OCI-LY3 (cell line): ENCODE data around the gene ITGB8.

Experiments
- H2AFZ ChIP-seq: fragments of 200-600, 300-600 bp; shearing (Covaris generic); 2 replicates; pipeline ENCODE4 v1.6.0; 2014; ENCODE audit warnings: antibody characterized with exemption, low read depth, low read length
- H3K27ac ChIP-seq: fragments of 200-600, 300-600 bp; sonication (generic); 2 replicates; pipeline ENCODE4 v1.5.1; 2014; ENCODE audit warnings: mild to moderate bottlenecking, low read length, moderate library complexity, mixed read lengths
- H3K27me3 ChIP-seq: fragments of 200-600, 300-600 bp; sonication (generic); 2 replicates; pipeline ENCODE4 v1.6.1; 2014; ENCODE audit warnings: low read depth, low read length, mixed read lengths
- H3K36me3 ChIP-seq: fragments of 200-600, 300-600 bp; sonication (generic); replicated peaks from 2 replicates; pipeline ENCODE3; 2014; ENCODE audit warnings: low read depth, low read length, mixed read lengths
- H3K4me1 ChIP-seq: fragments of 300-600, 200-600 bp; sonication (generic); 2 replicates; pipeline ENCODE4 v1.6.1; 2014; ENCODE audit warnings: low read length, mixed read lengths
- H3K4me2 ChIP-seq: fragments of 200-600, 300-600 bp; sonication (generic); 2 replicates; pipeline ENCODE4 v1.6.1; 2014; ENCODE audit warnings: low read length, mixed read lengths
- H3K4me3 ChIP-seq: fragments of 300-600, 200-600 bp; sonication (generic); 2 replicates; pipeline ENCODE4 v1.5.1; 2014; ENCODE audit warnings: antibody characterized with exemption, mild to moderate bottlenecking, low read length, moderate library complexity
- H3K79me2 ChIP-seq: fragments of 300-600, 200-600 bp; shearing (Covaris generic); 2 replicates; pipeline ENCODE4 v1.6.1; 2014; ENCODE audit warnings: mild to moderate bottlenecking, low read length, mixed read lengths
- H3K9ac ChIP-seq: fragments of 300-600, 200-600 bp; shearing (Covaris generic); 2 replicates; pipeline ENCODE4 v1.6.0; 2014; ENCODE audit warnings: mild to moderate bottlenecking, low read length, moderate library complexity
- H3K9me3 ChIP-seq: fragments of 200-600, 300-600 bp; shearing (Covaris generic); 2 replicates; pipeline ENCODE4 v1.6.1; 2014; ENCODE audit warnings: low read length, mixed read lengths; ENCODE audit not compliant: insufficient read depth
- H4K20me1 ChIP-seq: fragments of 200-600, 300-600 bp; sonication (generic); 2 replicates; pipeline ENCODE4 v1.6.1; 2016; ENCODE audit warnings: low read length, mixed read lengths; ENCODE audit not compliant: insufficient read depth
- CTCF ChIP-seq: fragments of 200-600, 300-600 bp; sonication (generic); IDR thresholded peaks from 2 replicates; pipeline ENCODE4 v1.5.1; 2014; ENCODE audit warnings: antibody characterized with exemption, low read length, low read depth
- EZH2phosphoT487 ChIP-seq: fragments of 200-600 bp; shearing (Covaris generic); IDR thresholded peaks from 2 replicates; pipeline ENCODE4 v1.6.1; 2018; ENCODE audit warnings: antibody characterized with exemption, mixed run types, low read depth

ITGB8 gene

DNA sequence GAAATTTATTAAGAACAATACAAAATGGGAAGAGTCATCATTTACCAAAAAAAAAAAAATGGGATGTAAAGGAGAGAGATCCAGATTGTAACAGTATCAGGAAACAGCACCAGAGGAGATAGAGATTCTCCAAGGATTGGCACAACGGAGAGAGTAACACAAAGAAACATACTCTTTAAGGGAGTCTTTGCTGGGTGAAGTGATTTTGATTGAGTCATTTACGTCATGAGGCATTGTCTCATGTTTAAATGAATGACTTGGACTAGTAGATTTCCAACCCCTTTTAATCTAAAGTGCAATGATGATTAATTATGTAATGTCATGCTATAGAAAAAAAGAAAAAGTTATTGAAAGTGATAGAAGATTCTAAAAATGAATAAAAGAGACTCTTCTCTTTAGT lies 68.8 kb downstream of the ITGB8 start:
- TF ChIP-seq EZH2phosphoT487 (no peak), CTCF (no peak)
- Histone ChIP-seq H3K4me2 (no peak overlapping the region), H3K4me3 (no peak overlapping the region), H3K79me2 (no peaks in the 10 kb centered on the region), H4K20me1 (no peaks in the 10 kb centered on the region), H3K27ac (no peak overlapping the region), H3K36me3 (peaks cover 2% of the 10 kb centered on the region), H3K4me1 (peaks cover 10% of the 10 kb centered on the region), H3K9ac (no peak overlapping the region), H3K27me3 (no peaks in the 10 kb centered on the region), H2AFZ (no peak overlapping the region), H3K9me3 (no peaks in the 10 kb centered on the region)

DNA sequence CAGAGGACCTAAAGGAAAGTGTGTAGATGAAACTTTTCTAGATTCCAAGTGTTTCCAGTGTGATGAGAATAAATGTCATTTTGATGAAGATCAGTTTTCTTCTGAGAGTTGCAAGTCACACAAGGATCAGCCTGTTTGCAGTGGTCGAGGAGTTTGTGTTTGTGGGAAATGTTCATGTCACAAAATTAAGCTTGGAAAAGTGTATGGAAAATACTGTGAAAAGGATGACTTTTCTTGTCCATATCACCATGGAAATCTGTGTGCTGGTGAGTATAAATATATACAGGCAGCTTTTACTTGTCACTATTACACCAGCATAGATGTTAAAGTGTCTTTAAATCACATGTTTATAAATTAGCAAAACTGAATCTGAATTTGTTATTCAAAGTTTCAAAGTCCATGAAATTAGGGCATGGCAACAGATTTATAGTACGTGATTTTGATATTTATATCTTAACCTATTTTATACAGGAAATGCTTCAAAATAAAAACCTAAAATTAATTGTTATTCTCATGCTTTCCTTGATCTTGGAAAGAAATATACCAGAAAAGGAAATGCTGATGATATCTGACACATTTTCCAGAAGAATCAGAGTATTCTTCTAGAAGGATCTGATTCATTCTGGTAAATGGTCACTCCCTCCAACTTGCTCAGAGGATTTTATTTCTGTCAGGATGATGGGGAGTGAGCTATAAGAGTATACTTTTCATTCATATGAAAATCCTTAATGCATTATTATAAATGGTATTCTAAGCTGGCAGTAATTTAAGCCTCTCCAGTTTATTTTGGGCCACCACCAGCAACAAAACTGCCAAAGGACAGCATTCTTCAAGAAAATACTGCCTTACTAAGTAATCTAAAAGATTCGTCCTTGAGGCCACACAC lies 71.4 kb downstream of the ITGB8 start:
- no peak overlapping the region for H3K4me2 ChIP-seq
- no peak overlapping the region for H3K27ac ChIP-seq
- H3K9me3 ChIP-seq = no peaks in the 10 kb centered on the region
- H3K27me3 ChIP-seq = no peaks in the 10 kb centered on the region
- H3K4me3 ChIP-seq = no peak overlapping the region
- H3K4me1 ChIP-seq = no peaks in the 10 kb centered on the region; the same call in 1 of the 2 replicates
- H3K9ac ChIP-seq = no peak overlapping the region
- no peaks in the 10 kb centered on the region for H3K79me2 ChIP-seq
- H2AFZ ChIP-seq = no peak overlapping the region; the same call in 1 of the 2 replicates
- no peaks in the 10 kb centered on the region for H3K36me3 ChIP-seq
- no peak for TF ChIP-seq CTCF
- no peak for TF ChIP-seq EZH2phosphoT487
- no peaks in the 10 kb centered on the region for H4K20me1 ChIP-seq

- Histone ChIP-seq H3K36me3 (no peaks in the 10 kb centered on the region), H3K27ac (no peak overlapping the region), H3K4me1 (no peaks in the 10 kb centered on the region; the same call in 1 of the 2 replicates), H3K9ac (no peak overlapping the region), H3K9me3 (no peaks in the 10 kb centered on the region), H3K4me3 (no peak overlapping the region), H4K20me1 (no peaks in the 10 kb centered on the region), H3K79me2 (no peaks in the 10 kb centered on the region), H3K27me3 (no peaks in the 10 kb centered on the region), H3K4me2 (no peak overlapping the region), H2AFZ (no peak overlapping the region; the same call in 1 of the 2 replicates)
- peak; percentile 47; the same call in 1 of the 2 replicates for TF ChIP-seq CTCF
- TF ChIP-seq EZH2phosphoT487 = no peak
Observed at GRCh38 chr7:20402747-20403230, 72.1 kb downstream of the ITGB8 start.

GRCh38 chr7:20403331-20403730 lies 72.6 kb downstream of the ITGB8 start:
- Histone ChIP-seq H3K9ac (no peak overlapping the region), H3K27me3 (no peaks in the 10 kb centered on the region), H4K20me1 (no peaks in the 10 kb centered on the region), H3K4me2 (no peak overlapping the region), H3K4me1 (no peaks in the 10 kb centered on the region; the same call in 1 of the 2 replicates), H3K4me3 (no peak overlapping the region), H2AFZ (no peak overlapping the region), H3K79me2 (no peaks in the 10 kb centered on the region), H3K9me3 (no peaks in the 10 kb centered on the region), H3K27ac (no peak overlapping the region), H3K36me3 (no peaks in the 10 kb centered on the region)
- TF ChIP-seq EZH2phosphoT487 (no peak), CTCF (no peak)
